ENCODE results near the gene LSM14B.
A peak's percentile ranks its signal among the peaks of the same experiment; 100 is the strongest.

The LSM14B gene

DNA sequence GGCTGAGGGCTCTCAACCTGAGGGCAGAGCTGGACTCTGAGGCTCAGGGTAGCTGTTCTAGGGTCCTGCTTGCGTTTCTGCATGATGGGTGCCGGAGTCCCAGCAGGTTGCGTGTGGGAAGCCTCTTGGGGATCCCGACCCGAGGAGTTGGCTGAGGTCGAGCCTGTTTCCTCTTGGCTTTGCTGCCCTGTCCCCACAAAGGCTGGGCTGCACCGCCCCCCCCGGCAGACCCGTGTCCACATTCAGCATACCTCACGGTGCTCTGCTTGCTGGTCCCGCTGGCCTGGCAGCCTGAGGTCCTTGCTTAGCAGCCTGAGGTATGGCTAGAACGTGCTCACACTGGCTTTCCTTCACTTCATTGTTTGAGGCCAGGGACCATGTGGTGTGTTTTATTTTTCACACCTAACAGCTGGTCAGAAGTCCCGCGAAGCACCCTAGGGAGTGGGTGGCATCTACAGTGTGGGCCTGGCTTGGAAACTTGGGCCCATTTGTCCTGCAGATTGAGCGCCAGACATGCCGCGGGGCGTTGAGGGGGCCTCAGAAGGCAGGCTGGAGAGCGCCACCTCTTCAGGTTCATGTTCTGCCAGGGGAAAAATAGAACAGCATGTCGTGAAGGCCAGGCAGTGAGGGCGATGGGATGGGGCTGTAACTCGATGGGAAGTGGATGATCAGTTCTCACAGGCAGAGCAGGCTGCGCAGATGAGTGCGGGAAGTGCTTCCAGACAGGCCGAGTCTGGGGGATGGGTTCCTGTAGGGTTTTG, 9.5 kb downstream of the LSM14B start:
- no peak for DNase-seq
- no peak overlapping the region for H3K27ac ChIP-seq (ENCODE audit: insufficient read depth, low read length, poor library complexity, severe bottlenecking)
- no peak overlapping the region for H3K4me3 ChIP-seq (ENCODE audit: insufficient read depth, low read depth, low read length, poor library complexity, severe bottlenecking)
- H3K27me3 ChIP-seq (replicated peaks; ENCODE audit: control insufficient read depth, insufficient read depth, low read length, poor library complexity, severe bottlenecking), result no peaks in the 10 kb centered on the region
- no peaks in the 10 kb centered on the region for H3K4me1 ChIP-seq (ENCODE audit: control insufficient read depth, insufficient read depth, low read length, poor library complexity, severe bottlenecking)
- H3K36me3 ChIP-seq (ENCODE audit: control insufficient read depth, insufficient read depth, low read length), result peaks cover 94% of the 10 kb centered on the region
- no peaks in the 10 kb centered on the region for H3K9me3 ChIP-seq (ENCODE audit: control insufficient read depth, low read length)

DNA sequence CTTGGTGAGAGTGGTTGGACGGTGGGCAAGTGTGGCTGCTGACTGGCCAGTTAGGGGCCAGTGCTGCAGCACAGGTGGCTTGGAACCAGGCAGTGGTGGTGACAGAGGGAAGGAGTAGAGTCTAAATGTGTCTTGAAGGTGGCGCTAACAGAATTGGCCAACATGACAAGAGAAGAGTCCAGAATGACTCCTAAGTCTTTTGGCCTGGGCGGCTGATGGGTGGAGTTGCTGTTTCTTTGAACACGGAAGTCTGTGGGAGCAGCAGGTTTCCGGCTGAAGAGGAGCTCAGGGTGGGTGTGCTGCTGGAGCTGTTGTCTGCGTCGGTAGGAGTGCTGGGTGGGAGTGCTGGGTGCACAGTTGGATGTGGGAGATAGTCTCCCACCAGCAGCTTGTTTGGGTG, 10.1 kb downstream of the LSM14B start:
- Histone ChIP-seq H3K36me3 (ENCODE audit: control insufficient read depth, insufficient read depth, low read length) (peaks cover 94% of the 10 kb centered on the region), H3K9me3 (ENCODE audit: control insufficient read depth, low read length) (no peaks in the 10 kb centered on the region), H3K4me1 (ENCODE audit: control insufficient read depth, insufficient read depth, low read length, poor library complexity, severe bottlenecking) (no peaks in the 10 kb centered on the region), H3K27me3 (replicated peaks; ENCODE audit: control insufficient read depth, insufficient read depth, low read length, poor library complexity, severe bottlenecking) (no peaks in the 10 kb centered on the region), H3K4me3 (ENCODE audit: insufficient read depth, low read depth, low read length, poor library complexity, severe bottlenecking) (no peak overlapping the region), H3K27ac (ENCODE audit: insufficient read depth, low read length, poor library complexity, severe bottlenecking) (peak overlapping the region; percentile 31)
- no peak for DNase-seq

DNA sequence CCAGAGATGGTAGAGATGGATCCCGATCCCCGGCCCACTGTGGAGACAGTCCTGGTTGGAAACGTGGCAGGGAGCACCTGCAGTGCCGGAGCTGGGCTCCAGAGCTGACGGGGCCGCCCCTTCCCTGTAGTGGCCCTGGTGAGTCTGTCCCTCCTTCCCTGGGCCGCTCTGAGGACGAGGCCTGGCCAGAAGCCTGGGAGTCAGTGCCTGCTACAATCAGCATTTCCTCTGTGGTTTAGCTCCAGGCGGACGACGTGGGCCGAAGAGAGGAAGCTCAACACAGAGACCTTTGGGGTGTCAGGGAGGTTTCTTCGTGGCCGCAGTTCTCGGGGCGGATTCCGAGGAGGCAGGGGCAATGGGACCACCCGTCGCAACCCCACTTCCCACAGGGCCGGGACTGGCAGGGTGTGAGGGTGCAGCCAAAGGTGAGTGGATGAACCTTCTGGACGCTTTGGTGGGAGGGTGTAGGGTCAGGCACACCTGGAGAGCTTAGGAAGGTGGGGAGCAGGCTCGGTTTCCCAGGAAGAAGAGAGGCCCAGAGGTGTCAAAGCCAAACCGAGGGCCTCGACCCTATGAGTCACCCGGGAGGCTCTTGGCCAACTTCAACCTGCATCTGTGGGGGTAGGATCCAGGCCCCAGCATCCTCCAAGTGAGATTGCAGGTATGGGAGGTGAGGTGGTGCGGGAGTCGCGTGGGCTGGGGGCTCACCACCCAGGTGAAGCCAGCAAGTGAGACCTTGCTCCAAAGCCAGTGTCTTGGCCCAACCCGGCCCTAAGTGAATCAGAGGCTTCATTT, 11.0 kb downstream of the LSM14B start:
- Histone ChIP-seq H3K9me3 (ENCODE audit: control insufficient read depth, low read length) (no peaks in the 10 kb centered on the region), H3K27me3 (replicated peaks; ENCODE audit: control insufficient read depth, insufficient read depth, low read length, poor library complexity, severe bottlenecking) (no peaks in the 10 kb centered on the region), H3K4me1 (ENCODE audit: control insufficient read depth, insufficient read depth, low read length, poor library complexity, severe bottlenecking) (no peaks in the 10 kb centered on the region), H3K4me3 (ENCODE audit: insufficient read depth, low read depth, low read length, poor library complexity, severe bottlenecking) (no peak overlapping the region), H3K36me3 (ENCODE audit: control insufficient read depth, insufficient read depth, low read length) (peaks cover 94% of the 10 kb centered on the region), H3K27ac (ENCODE audit: insufficient read depth, low read length, poor library complexity, severe bottlenecking) (peak overlapping the region; percentile 31)
- no peak for DNase-seq

DNA sequence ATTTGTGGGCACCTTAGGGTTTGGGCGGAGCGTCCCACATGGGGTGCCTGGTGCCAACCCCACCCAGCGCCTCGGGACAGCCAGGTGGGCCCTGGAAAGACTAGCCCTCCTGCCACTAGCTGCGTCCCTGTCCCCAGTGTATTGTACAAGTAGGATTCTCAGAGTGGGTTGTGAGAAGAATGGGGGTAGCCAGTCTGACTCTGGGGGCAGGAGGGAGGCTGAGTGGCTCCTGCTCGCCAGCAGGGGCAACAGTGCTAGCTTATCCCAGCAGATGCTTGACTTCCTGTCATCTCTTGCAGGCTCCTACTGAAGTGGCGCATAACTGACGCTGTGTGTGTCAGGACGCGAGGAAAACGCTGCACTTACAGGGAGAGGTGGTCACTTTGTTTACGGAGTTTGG, 11.6 kb downstream of the LSM14B start:
- H3K27ac ChIP-seq (ENCODE audit: insufficient read depth, low read length, poor library complexity, severe bottlenecking), result no peak overlapping the region
- H3K27me3 ChIP-seq (replicated peaks; ENCODE audit: control insufficient read depth, insufficient read depth, low read length, poor library complexity, severe bottlenecking), result no peaks in the 10 kb centered on the region
- peaks cover 94% of the 10 kb centered on the region for H3K36me3 ChIP-seq (ENCODE audit: control insufficient read depth, insufficient read depth, low read length)
- H3K9me3 ChIP-seq (ENCODE audit: control insufficient read depth, low read length), result no peaks in the 10 kb centered on the region
- DNase-seq, result no peak
- H3K4me1 ChIP-seq (ENCODE audit: control insufficient read depth, insufficient read depth, low read length, poor library complexity, severe bottlenecking), result no peaks in the 10 kb centered on the region
- H3K4me3 ChIP-seq (ENCODE audit: insufficient read depth, low read depth, low read length, poor library complexity, severe bottlenecking), result no peak overlapping the region

DNA sequence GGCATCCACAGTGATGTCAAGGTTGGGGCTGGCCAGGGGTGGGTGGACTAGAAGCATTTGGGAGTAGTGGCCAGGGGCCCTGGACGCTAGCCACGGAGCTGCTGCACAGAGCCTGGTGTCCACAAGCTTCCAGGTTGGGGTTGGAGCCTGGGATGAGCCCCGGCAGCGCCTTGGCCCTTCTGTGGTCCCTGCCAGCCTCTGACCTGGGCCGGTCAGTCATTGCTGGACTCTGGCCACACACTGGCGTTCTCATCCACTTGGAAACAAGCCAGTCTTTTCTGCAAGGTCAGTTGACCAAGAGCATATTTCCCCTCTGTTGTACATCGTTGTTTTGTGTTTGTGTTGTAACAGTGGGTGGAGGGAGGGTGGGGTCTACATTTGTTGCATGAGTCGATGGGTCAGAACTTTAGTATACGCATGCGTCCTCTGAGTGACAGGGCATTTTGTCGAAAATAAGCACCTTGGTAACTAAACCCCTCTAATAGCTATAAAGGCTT, 12.5 kb downstream of the LSM14B start:
- peaks cover 94% of the 10 kb centered on the region for H3K36me3 ChIP-seq (ENCODE audit: control insufficient read depth, insufficient read depth, low read length)

DNA sequence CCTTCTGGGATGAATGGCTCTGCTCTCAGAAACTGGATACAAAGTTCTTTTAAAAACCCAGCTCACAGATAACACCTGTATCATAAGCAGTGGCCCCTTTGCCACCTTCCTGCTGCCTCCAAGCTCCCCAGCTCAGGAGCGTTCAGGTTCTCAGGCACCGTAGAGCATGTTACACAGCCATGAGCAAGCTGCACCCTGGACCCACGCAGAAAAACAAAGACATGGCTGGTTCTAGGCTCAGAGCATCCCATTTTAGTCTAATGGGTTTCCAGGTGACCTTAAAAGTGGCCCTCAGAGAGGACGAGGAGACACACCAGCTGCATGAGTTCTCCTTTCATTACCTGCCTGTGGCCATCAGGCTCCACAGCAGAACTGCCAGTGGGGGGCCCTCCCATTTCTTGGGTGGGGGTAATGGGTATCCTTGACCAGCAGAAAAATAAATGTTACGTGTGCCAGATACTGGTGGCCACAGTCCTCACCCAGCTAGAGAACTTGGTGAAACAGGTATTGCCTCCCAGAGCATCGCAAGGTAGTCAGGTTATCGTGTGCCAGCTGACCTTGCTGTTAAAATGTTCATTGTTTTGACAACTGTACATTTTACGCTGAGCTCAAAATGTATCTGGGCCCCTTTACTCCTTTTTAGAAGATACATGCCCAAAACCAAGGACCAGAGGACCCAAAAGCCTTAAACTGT, 13.4 kb downstream of the LSM14B start:
- Histone ChIP-seq H3K4me3 (ENCODE audit: insufficient read depth, low read depth, low read length, poor library complexity, severe bottlenecking) (no peak overlapping the region), H3K36me3 (ENCODE audit: control insufficient read depth, insufficient read depth, low read length) (peaks cover 92% of the 10 kb centered on the region), H3K9me3 (ENCODE audit: control insufficient read depth, low read length) (no peaks in the 10 kb centered on the region), H3K4me1 (ENCODE audit: control insufficient read depth, insufficient read depth, low read length, poor library complexity, severe bottlenecking) (peaks cover under 1% of the 10 kb centered on the region), H3K27ac (ENCODE audit: insufficient read depth, low read length, poor library complexity, severe bottlenecking) (no peak overlapping the region), H3K27me3 (replicated peaks; ENCODE audit: control insufficient read depth, insufficient read depth, low read length, poor library complexity, severe bottlenecking) (no peaks in the 10 kb centered on the region)
- DNase-seq, result no peak

More for the DNA sequence above, 12.5 kb downstream of the LSM14B start:
- Histone ChIP-seq H3K4me1 (ENCODE audit: control insufficient read depth, insufficient read depth, low read length, poor library complexity, severe bottlenecking) (no peaks in the 10 kb centered on the region), H3K27ac (ENCODE audit: insufficient read depth, low read length, poor library complexity, severe bottlenecking) (no peak overlapping the region), H3K9me3 (ENCODE audit: control insufficient read depth, low read length) (no peaks in the 10 kb centered on the region), H3K4me3 (ENCODE audit: insufficient read depth, low read depth, low read length, poor library complexity, severe bottlenecking) (no peak overlapping the region), H3K27me3 (replicated peaks; ENCODE audit: control insufficient read depth, insufficient read depth, low read length, poor library complexity, severe bottlenecking) (no peaks in the 10 kb centered on the region)
- DNase-seq, result no peak

DNA sequence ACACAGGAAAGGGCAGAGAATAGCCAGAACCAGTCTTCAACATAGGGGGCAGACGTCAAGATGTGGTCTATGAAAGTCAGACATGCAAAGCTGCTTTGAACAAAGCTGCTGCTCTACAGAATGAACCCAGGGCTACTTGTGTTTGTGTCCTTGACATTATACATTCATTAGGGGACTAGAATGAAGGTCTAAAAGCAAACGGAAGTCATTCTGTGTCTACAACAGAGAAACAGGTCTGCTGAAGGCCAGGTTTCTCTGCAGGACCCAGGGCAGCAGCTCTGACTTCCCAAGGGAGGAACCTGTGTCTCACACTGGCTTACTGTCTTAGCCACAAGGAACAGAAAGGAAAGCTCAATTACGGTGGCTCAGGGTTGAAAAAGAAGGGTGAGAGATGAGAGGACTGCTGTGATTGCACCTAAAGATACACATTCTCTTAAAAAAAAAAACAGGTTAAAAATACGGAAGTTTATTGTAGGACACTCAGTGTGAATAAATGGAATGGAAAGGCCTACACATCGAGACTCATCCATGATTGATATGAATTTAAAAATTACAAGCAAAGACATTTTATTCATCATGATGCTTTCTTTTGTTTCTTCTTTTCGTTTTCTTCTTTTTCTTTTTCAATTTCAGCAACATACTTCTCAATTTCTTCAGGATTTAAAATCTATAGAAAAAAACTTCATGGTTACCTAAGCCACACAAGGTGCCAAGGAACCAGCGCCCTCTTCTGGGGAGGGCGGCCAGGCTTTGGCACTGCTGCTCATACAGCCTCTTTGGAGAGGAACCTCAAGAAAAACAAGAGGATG, 14.2 kb downstream of the LSM14B start:
- Histone ChIP-seq H3K4me3 (ENCODE audit: insufficient read depth, low read depth, low read length, poor library complexity, severe bottlenecking) (no peak overlapping the region), H3K36me3 (ENCODE audit: control insufficient read depth, insufficient read depth, low read length) (peaks cover 86% of the 10 kb centered on the region), H3K27me3 (replicated peaks; ENCODE audit: control insufficient read depth, insufficient read depth, low read length, poor library complexity, severe bottlenecking) (no peaks in the 10 kb centered on the region), H3K9me3 (ENCODE audit: control insufficient read depth, low read length) (no peaks in the 10 kb centered on the region), H3K4me1 (ENCODE audit: control insufficient read depth, insufficient read depth, low read length, poor library complexity, severe bottlenecking) (peaks cover 9% of the 10 kb centered on the region), H3K27ac (ENCODE audit: insufficient read depth, low read length, poor library complexity, severe bottlenecking) (no peak overlapping the region)
- peak; percentile 33 to 52 (median 46) for DNase-seq

DNA sequence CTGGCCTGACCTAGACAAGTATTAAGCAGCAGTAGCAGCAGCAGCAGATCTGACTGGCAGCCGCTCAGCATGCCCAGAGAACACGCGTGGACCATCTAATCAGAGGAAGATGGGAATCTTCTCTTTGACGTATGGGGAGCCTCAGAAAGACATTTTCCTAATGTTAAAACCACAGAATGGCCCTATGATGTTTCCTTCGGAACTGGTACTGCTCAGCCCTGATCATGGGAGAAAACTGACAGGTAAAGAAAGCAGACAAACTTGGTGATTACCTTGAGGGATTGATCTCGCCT, 14.8 kb downstream of the LSM14B start:
- DNase-seq, result no peak
- no peak overlapping the region for H3K27ac ChIP-seq (ENCODE audit: insufficient read depth, low read length, poor library complexity, severe bottlenecking)
- peaks cover 80% of the 10 kb centered on the region for H3K36me3 ChIP-seq (ENCODE audit: control insufficient read depth, insufficient read depth, low read length)
- peaks cover 14% of the 10 kb centered on the region for H3K4me1 ChIP-seq (ENCODE audit: control insufficient read depth, insufficient read depth, low read length, poor library complexity, severe bottlenecking)
- no peaks in the 10 kb centered on the region for H3K9me3 ChIP-seq (ENCODE audit: control insufficient read depth, low read length)
- no peaks in the 10 kb centered on the region for H3K27me3 ChIP-seq (replicated peaks; ENCODE audit: control insufficient read depth, insufficient read depth, low read length, poor library complexity, severe bottlenecking)
- no peak overlapping the region for H3K4me3 ChIP-seq (ENCODE audit: insufficient read depth, low read depth, low read length, poor library complexity, severe bottlenecking)

DNA sequence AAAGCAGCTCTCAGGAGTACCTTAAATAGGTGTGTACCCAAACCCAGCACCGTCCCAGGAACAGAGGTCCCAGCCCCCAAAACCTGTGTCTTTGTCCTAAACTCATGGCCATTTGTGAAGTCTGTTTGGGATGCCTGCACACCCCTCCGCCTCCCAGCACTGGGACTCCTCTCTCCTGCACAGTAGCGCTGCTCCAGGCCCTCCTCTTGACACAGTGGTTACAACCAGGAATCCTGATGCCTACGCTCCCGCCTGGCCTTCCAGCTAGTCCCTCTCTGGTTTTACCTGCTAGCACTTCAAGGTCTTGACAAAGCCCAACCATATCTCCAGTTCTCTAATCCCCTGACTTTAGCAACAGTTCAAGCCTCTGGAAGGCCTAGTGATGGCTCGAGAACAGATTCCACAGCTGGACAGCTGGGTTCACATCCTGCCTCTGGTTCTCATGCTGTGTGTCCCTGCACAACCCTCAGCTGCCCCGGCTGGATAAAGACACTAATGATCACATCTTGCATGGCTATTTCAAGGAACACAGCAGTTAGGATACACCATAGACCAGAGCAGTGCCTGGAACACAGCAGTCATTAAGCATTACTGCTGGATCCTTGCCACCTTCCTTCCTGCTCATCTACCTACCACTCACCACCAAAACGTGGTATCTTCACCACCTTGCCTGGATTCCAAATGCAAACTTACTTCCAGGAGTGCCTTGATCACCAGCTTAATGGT, 15.4 kb downstream of the LSM14B start:
- Histone ChIP-seq H3K9me3 (ENCODE audit: control insufficient read depth, low read length) (no peaks in the 10 kb centered on the region), H3K27me3 (replicated peaks; ENCODE audit: control insufficient read depth, insufficient read depth, low read length, poor library complexity, severe bottlenecking) (no peaks in the 10 kb centered on the region), H3K4me3 (ENCODE audit: insufficient read depth, low read depth, low read length, poor library complexity, severe bottlenecking) (no peak overlapping the region), H3K4me1 (ENCODE audit: control insufficient read depth, insufficient read depth, low read length, poor library complexity, severe bottlenecking) (peaks cover 15% of the 10 kb centered on the region), H3K36me3 (ENCODE audit: control insufficient read depth, insufficient read depth, low read length) (peaks cover 74% of the 10 kb centered on the region), H3K27ac (ENCODE audit: insufficient read depth, low read length, poor library complexity, severe bottlenecking) (no peak overlapping the region)
- no peak for DNase-seq
